ENCODE data around the gene RAB17. TPM values are rescaled to one million over a fixed set of nuclear protein-coding genes. Genes with fewer than 3 reads are reported as not detected.
A peak's percentile ranks its signal among the peaks of the same experiment; 100 is the strongest.

The RAB17 gene
- total and polyA plus RNA-seq, 10 donors = 0.24 to 2.2 (median 0.67) TPM; not detected in 3

DNA sequence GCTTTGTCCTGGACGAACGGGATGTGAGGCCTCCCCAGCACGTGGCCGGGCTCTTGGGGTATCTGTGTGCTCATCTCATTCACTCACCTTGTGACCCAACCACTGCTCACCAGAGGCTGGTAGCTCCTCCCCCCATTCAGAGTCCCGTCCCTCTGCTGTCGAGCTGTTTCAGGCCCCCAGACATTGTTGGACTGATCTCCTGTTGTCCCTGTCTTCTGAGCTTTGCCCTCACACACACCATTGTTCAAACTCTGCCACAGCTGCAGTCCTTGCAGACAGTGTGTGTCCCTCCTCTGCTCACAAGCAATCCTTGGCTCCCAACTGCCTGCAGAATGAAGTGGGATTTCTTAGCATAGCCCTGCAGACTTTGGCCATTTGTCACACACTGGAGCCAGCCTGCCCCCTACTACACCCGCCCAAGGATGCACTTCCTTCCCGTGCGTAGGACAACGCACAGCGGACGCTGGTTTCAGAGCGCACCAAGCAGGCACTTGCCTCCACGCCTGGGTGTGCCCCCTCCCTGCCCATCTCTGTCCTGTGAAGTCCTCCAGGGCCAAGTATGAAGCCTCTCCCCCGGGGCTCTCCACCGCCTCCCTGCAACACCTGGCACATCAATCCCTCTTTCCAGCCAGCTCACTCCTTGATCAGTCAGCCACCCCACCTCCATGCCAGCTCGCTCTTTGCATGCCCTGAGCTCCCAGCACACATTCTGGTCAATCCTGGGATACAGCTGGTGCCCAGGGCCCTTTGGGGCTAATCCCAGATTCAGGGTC, 40.7 kb downstream of the RAB17 start:
- no peaks in the 10 kb centered on the region for H3K4me1 ChIP-seq
- no peaks in the 10 kb centered on the region for H3K36me3 ChIP-seq
- no peak overlapping the region for H3K4me3 ChIP-seq
- peak; percentile 57 for DNase-seq
- WGBS, 5 donors = 64 to 76% (median 72%) methylated on average over 17 of the region's 17 CpGs
- H3K27me3 ChIP-seq (replicated peaks in 1 of 7) = peaks cover 0 to 46% (median 0%) of the 10 kb centered on the region in 7 donors
- no peak overlapping the region for H3K27ac ChIP-seq
- peaks cover 0 to 14% (median 3%) of the 10 kb centered on the region in 8 donors for H3K9me3 ChIP-seq
- TF ChIP-seq POLR2A (IDR thresholded peaks at IDR 0.05) = no peak
- TF ChIP-seq, protein P1, sequence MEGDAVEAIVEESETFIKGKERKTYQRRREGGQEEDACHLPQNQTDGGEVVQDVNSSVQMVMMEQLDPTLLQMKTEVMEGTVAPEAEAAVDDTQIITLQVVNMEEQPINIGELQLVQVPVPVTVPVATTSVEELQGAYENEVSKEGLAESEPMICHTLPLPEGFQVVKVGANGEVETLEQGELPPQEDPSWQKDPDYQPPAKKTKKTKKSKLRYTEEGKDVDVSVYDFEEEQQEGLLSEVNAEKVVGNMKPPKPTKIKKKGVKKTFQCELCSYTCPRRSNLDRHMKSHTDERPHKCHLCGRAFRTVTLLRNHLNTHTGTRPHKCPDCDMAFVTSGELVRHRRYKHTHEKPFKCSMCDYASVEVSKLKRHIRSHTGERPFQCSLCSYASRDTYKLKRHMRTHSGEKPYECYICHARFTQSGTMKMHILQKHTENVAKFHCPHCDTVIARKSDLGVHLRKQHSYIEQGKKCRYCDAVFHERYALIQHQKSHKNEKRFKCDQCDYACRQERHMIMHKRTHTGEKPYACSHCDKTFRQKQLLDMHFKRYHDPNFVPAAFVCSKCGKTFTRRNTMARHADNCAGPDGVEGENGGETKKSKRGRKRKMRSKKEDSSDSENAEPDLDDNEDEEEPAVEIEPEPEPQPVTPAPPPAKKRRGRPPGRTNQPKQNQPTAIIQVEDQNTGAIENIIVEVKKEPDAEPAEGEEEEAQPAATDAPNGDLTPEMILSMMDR (IDR thresholded peaks at IDR 0.05 in 8 of 11, conservative IDR thresholded peaks at IDR 0.05 in 3 of 11) = no peak
- no peak for TF ChIP-seq POLR2AphosphoS5 (IDR thresholded peaks at IDR 0.05)
- intact Hi-C loops (cut with DNase I; ENCODE audit: low total_unique reads) = no loop called here

DNA sequence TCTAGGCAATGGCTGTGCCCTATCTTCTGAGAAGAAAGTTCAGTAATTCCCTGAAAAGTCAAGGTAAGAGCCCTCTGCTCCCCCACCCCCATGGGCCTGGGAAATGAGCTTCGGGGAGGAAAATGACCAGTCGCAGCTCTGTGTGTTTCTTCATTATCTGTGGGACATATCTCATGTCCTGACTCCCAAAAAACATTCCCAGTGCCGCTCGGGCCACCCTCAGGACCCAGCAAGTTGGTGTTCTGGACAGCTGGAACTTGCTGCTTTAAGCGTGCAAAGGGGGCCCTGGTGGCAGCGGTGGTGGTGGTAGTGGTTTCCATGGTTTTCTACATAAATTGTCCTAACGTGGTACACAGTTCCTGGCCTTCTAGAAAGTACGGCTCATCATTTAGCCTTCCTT, 41.3 kb downstream of the RAB17 start:
- H3K4me3 ChIP-seq = no peak overlapping the region
- peaks cover 0 to 8% (median 0%) of the 10 kb centered on the region in 8 donors for H3K9me3 ChIP-seq
- H3K27me3 ChIP-seq (replicated peaks in 1 of 7) = peaks cover 0 to 46% (median 0%) of the 10 kb centered on the region in 7 donors
- no peaks in the 10 kb centered on the region for H3K36me3 ChIP-seq
- TF ChIP-seq POLR2A (IDR thresholded peaks at IDR 0.05) (no peak), POLR2AphosphoS5 (IDR thresholded peaks at IDR 0.05) (no peak)
- TF ChIP-seq, protein P1 (IDR thresholded peaks at IDR 0.05 in 8 of 11, conservative IDR thresholded peaks at IDR 0.05 in 3 of 11) = no peak
- no peaks in the 10 kb centered on the region for H3K4me1 ChIP-seq
- peak; percentile 59 for DNase-seq
- H3K27ac ChIP-seq = no peak overlapping the region
- intact Hi-C loops (cut with DNase I; ENCODE audit: low total_unique reads) = no loop called here
- WGBS, 5 donors = 79 to 89% (median 82%) methylated on average over 8 of the region's 8 CpGs

DNA sequence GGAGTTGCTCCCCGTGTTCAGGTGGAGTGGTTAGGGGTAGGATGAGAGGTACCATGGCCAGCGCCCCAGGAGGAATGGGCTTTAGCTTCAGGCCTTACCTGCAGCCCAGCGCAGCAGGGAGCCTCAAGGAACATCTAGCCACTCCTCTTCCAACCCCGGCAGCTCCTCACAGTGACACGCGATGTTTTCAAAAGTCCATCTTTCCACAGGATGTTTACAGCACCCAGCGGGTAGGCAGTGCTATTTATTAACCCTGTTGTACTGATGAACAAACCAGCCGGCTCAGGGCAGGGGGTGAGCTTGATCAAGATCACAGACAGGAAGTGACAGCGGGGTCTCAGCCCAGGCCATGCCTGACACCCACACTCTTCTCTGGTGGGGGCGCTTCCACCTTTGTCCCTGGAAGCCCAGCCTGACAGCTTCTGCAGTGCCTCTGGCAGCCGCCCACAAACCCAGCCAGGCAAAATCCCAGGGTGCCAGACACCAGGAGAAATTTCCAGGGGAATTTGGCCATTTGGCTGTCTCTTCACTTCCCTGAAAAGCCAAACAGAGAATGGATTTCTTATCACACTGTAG, 42.6 kb downstream of the RAB17 start:
- H3K4me1 ChIP-seq = no peaks in the 10 kb centered on the region
- H3K27ac ChIP-seq = no peak overlapping the region
- H3K36me3 ChIP-seq = no peaks in the 10 kb centered on the region
- DNase-seq = peak; percentile 54
- peaks cover 0 to 46% (median 0%) of the 10 kb centered on the region in 7 donors for H3K27me3 ChIP-seq (replicated peaks in 1 of 7)
- intact Hi-C loops (cut with DNase I; ENCODE audit: low total_unique reads) = no loop called here
- WGBS, 5 donors = 52 to 62% (median 57%) methylated on average over 10 to 11 of the region's 11 CpGs
- no peaks in the 10 kb centered on the region for H3K9me3 ChIP-seq
- no peak overlapping the region for H3K4me3 ChIP-seq
- TF ChIP-seq POLR2A (IDR thresholded peaks at IDR 0.05) = no peak
- TF ChIP-seq, protein P1 (IDR thresholded peaks at IDR 0.05 in 8 of 11, conservative IDR thresholded peaks at IDR 0.05 in 3 of 11) = no peak

DNA sequence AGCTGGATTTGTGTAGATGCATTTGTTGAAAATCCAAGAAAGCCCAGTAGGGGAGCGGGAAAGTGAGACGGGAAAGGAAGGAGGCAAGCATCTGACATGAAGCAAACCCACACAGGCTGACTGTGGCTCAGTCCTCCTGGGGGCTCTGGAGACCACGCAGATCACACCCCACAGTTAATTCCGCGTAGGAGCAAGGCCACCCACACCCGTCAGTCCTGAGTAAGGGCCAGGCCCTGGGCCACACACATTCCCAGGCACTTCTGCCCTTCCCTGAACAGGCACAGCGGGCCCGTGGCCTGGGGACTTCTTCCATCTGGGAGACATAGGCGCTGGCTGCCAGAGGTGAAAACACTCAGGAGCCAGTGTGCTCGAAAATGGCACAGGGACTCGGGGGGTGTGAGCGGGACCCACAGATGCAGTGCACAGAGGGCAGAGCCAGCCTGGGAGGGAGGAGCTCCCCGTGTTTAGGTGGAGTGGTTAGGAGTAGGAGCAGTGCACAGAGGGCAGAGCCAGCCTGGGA, 43.6 kb downstream of the RAB17 start:
- TF ChIP-seq POLR2AphosphoS5 (IDR thresholded peaks at IDR 0.05) (no peak), POLR2A (IDR thresholded peaks at IDR 0.05) (no peak)
- TF ChIP-seq, protein P1 (IDR thresholded peaks at IDR 0.05 in 8 of 11, conservative IDR thresholded peaks at IDR 0.05 in 3 of 11) = no peak
- 81 to 89% (median 85%) methylated on average over 12 to 13 of the region's 13 CpGs for WGBS, 5 donors
- no peaks in the 10 kb centered on the region for H3K36me3 ChIP-seq
- H3K4me3 ChIP-seq = no peak overlapping the region
- no peaks in the 10 kb centered on the region for H3K4me1 ChIP-seq
- H3K9me3 ChIP-seq = no peaks in the 10 kb centered on the region
- H3K27me3 ChIP-seq (replicated peaks in 1 of 7) = peaks cover 0 to 46% (median 0%) of the 10 kb centered on the region in 7 donors
- H3K27ac ChIP-seq = no peak overlapping the region
- intact Hi-C loops (cut with DNase I; ENCODE audit: low total_unique reads) = no loop called here
- DNase-seq = peak; percentile 62

All from spleen (tissue), 11 donors.